OCI-LY7 (cell line): Measurements from ENCODE around the gene SUMF1. TPM values are rescaled to one million over a fixed set of nuclear protein-coding genes. Genes with fewer than 3 reads are reported as not detected.

ENCODE experiments used
- BruUV-seq: library from RNA; stranded (reverse); fragments of 400-500 nt; replicated peaks from 2 replicates; lab custom pipeline; 2021; lab: Mats Ljungman, UMichigan
- CTCF ChIA-PET: fragments of 300-600 bp; sonication (Branson Sonifier 250); formaldehyde crosslinking; loops from one replicate; lab custom pipeline; 2022; ENCODE audit warnings: antibody characterized with exemption; ENCODE audit not compliant: unreplicated experiment; lab: Charles Lee
- POLR2A ChIA-PET: fragments of 300-600 bp; sonication (Branson Sonifier 250); formaldehyde crosslinking; loops from one replicate; lab custom pipeline; 2022; ENCODE audit warnings: antibody characterized with exemption; lab: Charles Lee
- DNase-seq: peaks from one replicate; pipeline ENCODE4 v3.0.0-alpha.2; 2015; ENCODE audit warnings: low spot score
- H2AFZ ChIP-seq: fragments of 200-600 bp; sonication (generic), shearing (Covaris generic); 2 replicates; pipeline ENCODE4 v1.6.1; 2014; ENCODE audit warnings: mild to moderate bottlenecking, antibody characterized with exemption, low read length, moderate library complexity
- H3K27ac ChIP-seq: fragments of 200-600 bp; sonication (generic); 2 replicates; pipeline ENCODE4 v1.5.1; 2014; ENCODE audit warnings: mixed run types, low read depth, mild to moderate bottlenecking, moderate library complexity, low read length, inconsistent platforms; ENCODE audit not compliant: poor library complexity, severe bottlenecking
- H3K36me3 ChIP-seq: fragments of 200-600 bp; sonication (generic); 2 replicates; pipeline ENCODE4 v1.6.1; 2014; ENCODE audit warnings: mild to moderate bottlenecking, antibody characterized with exemption, low read length, moderate library complexity, mixed read lengths; ENCODE audit not compliant: insufficient read depth
- H3K4me1 ChIP-seq: fragments of 200-600 bp; sonication (generic); 2 replicates; pipeline ENCODE4 v1.5.1; 2014; ENCODE audit warnings: mild to moderate bottlenecking, low read length; ENCODE audit not compliant: insufficient read depth, poor library complexity, severe bottlenecking
- H3K4me2 ChIP-seq: fragments of 200-600 bp; sonication (generic); 2 replicates; pipeline ENCODE4 v1.6.1; 2014; ENCODE audit warnings: mild to moderate bottlenecking, low read length
- H3K4me3 ChIP-seq: fragments of 200-600 bp; sonication (generic); 2 replicates; pipeline ENCODE4 v1.5.1; 2014; ENCODE audit warnings: mild to moderate bottlenecking, low read depth, low read length; ENCODE audit not compliant: poor library complexity, severe bottlenecking
- H3K79me2 ChIP-seq: fragments of 200-600 bp; sonication (generic); 2 replicates; pipeline ENCODE4 v1.6.1; 2016; ENCODE audit warnings: low read depth, mild to moderate bottlenecking, low read length, moderate library complexity, mixed read lengths; ENCODE audit not compliant: insufficient read depth
- H3K9me2 ChIP-seq: fragments of 200-600 bp; sonication (generic); 2 replicates; pipeline ENCODE4 v1.6.1; 2016; ENCODE audit warnings: mild to moderate bottlenecking, low read length, mixed read lengths; ENCODE audit not compliant: insufficient read depth
- H3K9me3 ChIP-seq: fragments of 200-600 bp; sonication (generic); 2 replicates; pipeline ENCODE4 v1.6.1; 2014; ENCODE audit warnings: mild to moderate bottlenecking, mixed run types, low read length, mixed read lengths
- H4K20me1 ChIP-seq: fragments of 200-600 bp; sonication (generic); 2 replicates; pipeline ENCODE4 v1.6.1; 2014; ENCODE audit warnings: mild to moderate bottlenecking, antibody characterized with exemption, low read length, moderate library complexity, mixed read lengths; ENCODE audit not compliant: insufficient read depth
- CTCF ChIP-seq: fragments of 200-600 bp; sonication (generic); conservative IDR thresholded peaks from 2 replicates; pipeline ENCODE4 v1.5.1; 2014; ENCODE audit warnings: mild to moderate bottlenecking, antibody characterized with exemption, low read length, moderate library complexity, mixed read lengths
- EZH2phosphoT487 ChIP-seq: fragments of 200-600 bp; sonication (generic); IDR thresholded peaks from 2 replicates; pipeline ENCODE4 v1.6.1; 2018; ENCODE audit warnings: low read depth, borderline replicate concordance, mild to moderate bottlenecking, mixed run types, antibody characterized with exemption, low read length, moderate library complexity, mixed read lengths
- intact Hi-C: fragments of 100-400 bp; cut with micrococcal nuclease; formaldehyde crosslinking; loops from one replicate; pipeline ENCODE4 v1.10.0; 2022; ENCODE audit not compliant: unreplicated experiment
- total RNA-seq, 2 experiments: library from RNA; depleted of rRNA in 1 of 2; stranded (reverse); fragments of >200 nt in 1 of 2; shearing (Covaris generic) in 1 of 2; gene quantifications; 2 replicates each; pipeline ENCODE4 v1.2.3, GENCODE V29; 2014 to 2022

The SUMF1 gene
- total RNA-seq, 2 experiments from 2014 or later = 9.1 to 11.9 TPM

GRCh38 chr3:4432259-4432658 lies 34.8 kb downstream of the SUMF1 start:
- Histone ChIP-seq H3K4me2 (no peak overlapping the region), H3K4me1 (no peaks in the 10 kb centered on the region), H2AFZ (no peak overlapping the region), H3K9me3 (0 out of 2 replicates have a peak, but pooled peaks cover 8% of the 10 kb centered on the region), H3K27ac (no peak overlapping the region), H3K79me2 (no peaks in the 10 kb centered on the region), H4K20me1 (no peaks in the 10 kb centered on the region), H3K9me2 (no peaks in the 10 kb centered on the region), H3K4me3 (no peak overlapping the region), H3K36me3 (no peaks in the 10 kb centered on the region)
- DNase-seq = no peak
- ChIA-PET POLR2A (interaction anchor here (1.0 kb wide), 1 partner anchor 7 kb away, joined by 3 read pairs; no protein-coding TSS in a partner anchor), CTCF (no interaction called here)
- intact Hi-C loops = no loop called here
- no TSS peak for BruUV-seq
- TF ChIP-seq EZH2phosphoT487 = no peak
- TF ChIP-seq CTCF = no peak

- Histone ChIP-seq H2AFZ (no peak overlapping the region), H3K4me2 (no peak overlapping the region), H3K79me2 (no peaks in the 10 kb centered on the region), H3K9me3 (0 out of 2 replicates have a peak, but pooled peaks cover 8% of the 10 kb centered on the region), H3K36me3 (no peaks in the 10 kb centered on the region), H3K9me2 (no peaks in the 10 kb centered on the region), H3K4me3 (no peak overlapping the region), H4K20me1 (no peaks in the 10 kb centered on the region), H3K27ac (no peak overlapping the region), H3K4me1 (no peaks in the 10 kb centered on the region)
- no peak for DNase-seq
- intact Hi-C loops = no loop called here
- POLR2A ChIA-PET = no interaction called here
- CTCF ChIA-PET = no interaction called here
- BruUV-seq = no TSS peak
- TF ChIP-seq EZH2phosphoT487 (no peak), CTCF (no peak)
Observed at GRCh38 chr3:4429648-4430350, 37.3 kb downstream of the SUMF1 start.

GRCh38 chr3:4426782-4427344 lies 40.2 kb downstream of the SUMF1 start:
- BruUV-seq = no TSS peak
- Histone ChIP-seq H3K9me3 (0 out of 2 replicates have a peak, but pooled peaks cover 8% of the 10 kb centered on the region), H3K4me1 (no peaks in the 10 kb centered on the region), H3K27ac (no peak overlapping the region), H3K9me2 (no peaks in the 10 kb centered on the region), H3K4me3 (no peak overlapping the region), H3K79me2 (no peaks in the 10 kb centered on the region), H3K36me3 (no peaks in the 10 kb centered on the region), H4K20me1 (no peaks in the 10 kb centered on the region), H2AFZ (no peak overlapping the region), H3K4me2 (no peak overlapping the region)
- POLR2A ChIA-PET = interaction anchor here (1.5 kb wide), 1 partner anchor 13 kb away, joined by 4 read pairs; no protein-coding TSS in a partner anchor
- CTCF ChIA-PET = no interaction called here
- intact Hi-C loops = no loop called here
- TF ChIP-seq CTCF = no peak
- TF ChIP-seq EZH2phosphoT487 = no peak
- DNase-seq = peak; percentile 10
